Calu3 (cell line): ENCODE measurements around the gene FAM83E. TPM values are rescaled to one million over a fixed set of nuclear protein-coding genes. Genes with fewer than 3 reads are reported as not detected.
"Not testable (repeated sequence)": the region's sequence is repeated elsewhere in the genome, so short reads cannot be mapped to it uniquely, and the experiment has no call there.

Experiments
- BruUV-seq: library from RNA; stranded (reverse); fragments of 400-500 nt; replicated peaks from 2 replicates; lab custom pipeline; 2021; lab: Mats Ljungman, UMichigan
- CTCF ChIA-PET: fragments of 300-600 bp; sonication (Branson Sonifier 250); formaldehyde crosslinking; loops from one replicate; lab custom pipeline; 2022; ENCODE audit warnings: antibody characterized with exemption; lab: Charles Lee
- DNase-seq: peaks from one replicate; pipeline ENCODE4 v3.0.0; 2022
- H3K27ac Mint-ChIP-seq: one replicate; pipeline ENCODE4 v1.8.0; 2022; ENCODE audit warnings: mixed read lengths; ENCODE audit not compliant: unreplicated experiment
- H3K27me3 Mint-ChIP-seq: one replicate; pipeline ENCODE4 v1.8.0; 2022; ENCODE audit warnings: mixed read lengths; ENCODE audit not compliant: unreplicated experiment
- H3K36me3 Mint-ChIP-seq: one replicate; pipeline ENCODE4 v1.8.0; 2022; ENCODE audit warnings: mild to moderate bottlenecking, moderate library complexity, mixed read lengths; ENCODE audit not compliant: insufficient read depth, unreplicated experiment
- H3K4me1 Mint-ChIP-seq: one replicate; pipeline ENCODE4 v1.8.0; 2022; ENCODE audit warnings: mild to moderate bottlenecking, low read depth, mixed read lengths; ENCODE audit not compliant: unreplicated experiment
- H3K4me3 Mint-ChIP-seq: one replicate; pipeline ENCODE4 v1.8.0; 2022; ENCODE audit warnings: mild to moderate bottlenecking, low read depth, moderate library complexity, mixed read lengths; ENCODE audit not compliant: unreplicated experiment
- H3K9me3 Mint-ChIP-seq: one replicate; pipeline ENCODE4 v1.8.0; 2022; ENCODE audit warnings: low read depth, mixed read lengths; ENCODE audit not compliant: unreplicated experiment
- CTCF ChIP-seq: fragments of 200-600 bp; IDR thresholded peaks from one replicate; pipeline ENCODE4 v1.8.0; 2022; ENCODE audit warnings: antibody characterized with exemption; ENCODE audit not compliant: unreplicated experiment
- intact Hi-C: fragments of 100-400 bp; cut with micrococcal nuclease; formaldehyde crosslinking; loops from one replicate; pipeline ENCODE4 v1.10.0; 2022; ENCODE audit not compliant: unreplicated experiment
- total RNA-seq: library from RNA; stranded (reverse); gene quantifications from 2 replicates; pipeline ENCODE4 v1.2.3, GENCODE V29; 2022

Gene FAM83E
- total RNA-seq, 1 experiment from 2014 or later: 8.2 TPM

- intact Hi-C loops: no loop called here
- CTCF ChIA-PET: no interaction called here
- Mint-ChIP-seq H3K36me3 (peaks cover 67% of the 10 kb centered on the region), H3K9me3 (no peaks in the 10 kb centered on the region), H3K27me3 (no peaks in the 10 kb centered on the region), H3K4me3 (no peak overlapping the region), H3K27ac (no peak overlapping the region), H3K4me1 (peaks cover 21% of the 10 kb centered on the region)
- no peak for TF ChIP-seq CTCF
- DNase-seq: no peak
- no TSS peak for BruUV-seq
Measured at GRCh38 chr19:48632692-48633147, 17.8 kb upstream of the FAM83E start.

- BruUV-seq, H3K27me3 Mint-ChIP-seq, H3K27ac Mint-ChIP-seq, intact Hi-C loops, H3K4me3 Mint-ChIP-seq, DNase-seq, H3K9me3 Mint-ChIP-seq: not testable (repeated sequence)
- H3K36me3 Mint-ChIP-seq: peaks cover 63% of the 10 kb centered on the region
- CTCF ChIA-PET: interaction anchor here (1.5 kb wide), 1 partner anchor 13 kb away, joined by 3 read pairs; no protein-coding TSS in a partner anchor
- peaks cover 24% of the 10 kb centered on the region for H3K4me1 Mint-ChIP-seq
Measured at GRCh38 chr19:48632286-48632685, 17.4 kb upstream of the FAM83E start.

GRCh38 chr19:48631225-48631624 lies 16.3 kb upstream of the FAM83E start:
- Mint-ChIP-seq H3K4me1 (peaks cover 27% of the 10 kb centered on the region), H3K27ac (no peak overlapping the region), H3K36me3 (peaks cover 52% of the 10 kb centered on the region), H3K4me3 (no peak overlapping the region), H3K9me3 (no peaks in the 10 kb centered on the region), H3K27me3 (no peaks in the 10 kb centered on the region)
- CTCF ChIA-PET: interaction anchor here (1.5 kb wide), 1 partner anchor 14 kb away, joined by 3 read pairs; no protein-coding TSS in a partner anchor
- no peak for DNase-seq
- intact Hi-C loops: no loop called here
- TF ChIP-seq CTCF: no peak
- no TSS peak for BruUV-seq

GRCh38 chr19:48630296-48631063 lies 15.6 kb upstream of the FAM83E start:
- H3K9me3 Mint-ChIP-seq: no peaks in the 10 kb centered on the region
- no peak for DNase-seq
- BruUV-seq: no TSS peak
- peaks cover 21% of the 10 kb centered on the region for H3K4me1 Mint-ChIP-seq
- intact Hi-C loops: no loop called here
- H3K36me3 Mint-ChIP-seq: peaks cover 45% of the 10 kb centered on the region
- no peaks in the 10 kb centered on the region for H3K27me3 Mint-ChIP-seq
- CTCF ChIA-PET: interaction anchor here (1.5 kb wide), 1 partner anchor 15 kb away, joined by 3 read pairs; no protein-coding TSS in a partner anchor
- no peak overlapping the region for H3K27ac Mint-ChIP-seq
- no peak for TF ChIP-seq CTCF
- H3K4me3 Mint-ChIP-seq: no peak overlapping the region
